GM23338 (cell line): Measurements from ENCODE around the gene CTNND2. TPM values are rescaled to one million over a fixed set of nuclear protein-coding genes. Genes with fewer than 3 reads are reported as not detected.

ENCODE experiments used
- ATAC-seq: fragments of 200-7000 bp; cut with Tn5 transposase; 3 replicates; pipeline ENCODE4 v1.9.1; 2020
- DNase-seq: peaks from one replicate; pipeline ENCODE4 v3.0.0-alpha.2; 2015; ENCODE audit warnings: low spot score
- H2AFZ ChIP-seq: fragments of 200-600 bp; sonication (generic); 2 replicates; pipeline ENCODE4 v1.8.0; 2016; ENCODE audit warnings: antibody characterized with exemption, mild to moderate bottlenecking, moderate library complexity
- H3F3A ChIP-seq: fragments of 200-600 bp; sonication (generic); replicated peaks from 2 replicates; pipeline ENCODE4 v1.8.0; 2017; ENCODE audit warnings: antibody characterized with exemption, mixed run types, low read depth
- H3K27ac ChIP-seq: fragments of 200-600 bp; sonication (generic); 2 replicates; pipeline ENCODE4 v1.6.1; 2016; ENCODE audit warnings: low read depth
- H3K27me3 ChIP-seq: fragments of 200-600 bp; sonication (generic); 2 replicates; pipeline ENCODE4 v1.8.0; 2016; ENCODE audit warnings: mild to moderate bottlenecking, mixed run types, moderate library complexity; ENCODE audit not compliant: insufficient read depth
- H3K36me3 ChIP-seq: fragments of 200-600 bp; sonication (generic); 2 replicates; pipeline ENCODE4 v1.8.0; 2016; ENCODE audit warnings: mild to moderate bottlenecking; ENCODE audit not compliant: insufficient read depth
- H3K4me1 ChIP-seq: fragments of 200-600 bp; sonication (generic); 2 replicates; pipeline ENCODE4 v1.8.0; 2016; ENCODE audit warnings: mild to moderate bottlenecking, moderate library complexity; ENCODE audit not compliant: insufficient read depth
- H3K4me2 ChIP-seq: fragments of 200-600 bp; sonication (generic); 2 replicates; pipeline ENCODE4 v1.7.1; 2017; ENCODE audit warnings: mixed run types
- H3K4me3 ChIP-seq: fragments of 200-600 bp; sonication (generic); 2 replicates; pipeline ENCODE4 v1.6.1; 2016; ENCODE audit warnings: mixed run types
- H3K79me2 ChIP-seq: fragments of 200-600 bp; sonication (generic); replicated peaks from 2 replicates; pipeline ENCODE4 v1.8.0; 2017; ENCODE audit warnings: mild to moderate bottlenecking; ENCODE audit not compliant: insufficient read depth
- H3K9me2 ChIP-seq: fragments of 200-600 bp; sonication (generic); 2 replicates; pipeline ENCODE4 v1.8.0; 2017; ENCODE audit not compliant: insufficient read depth
- H4K20me1 ChIP-seq: fragments of 200-600 bp; sonication (generic); replicated peaks from 2 replicates; pipeline ENCODE4 v1.8.0; 2017; ENCODE audit warnings: mild to moderate bottlenecking; ENCODE audit not compliant: insufficient read depth
- H3K27ac Mint-ChIP-seq: 2 replicates; pipeline ENCODE4 v1.8.0; 2020; ENCODE audit warnings: inconsistent platforms, mild to moderate bottlenecking, moderate library complexity, mixed read lengths
- H3K27me3 Mint-ChIP-seq: 3 replicates; pipeline ENCODE4 v1.8.0; 2022; ENCODE audit warnings: low read depth, mild to moderate bottlenecking, moderate library complexity, mixed read lengths, inconsistent platforms; ENCODE audit not compliant: insufficient read depth, poor library complexity
- H3K36me3 Mint-ChIP-seq: 3 replicates; pipeline ENCODE4 v1.8.0; 2021; ENCODE audit warnings: low read depth, mild to moderate bottlenecking, inconsistent platforms, moderate library complexity, mixed read lengths
- H3K4me1 Mint-ChIP-seq: 3 replicates; pipeline ENCODE4 v1.8.0; 2020; ENCODE audit warnings: mild to moderate bottlenecking, inconsistent platforms, mixed read lengths
- H3K4me3 Mint-ChIP-seq: 3 replicates; pipeline ENCODE4 v1.8.0; 2021; ENCODE audit warnings: moderate library complexity, mild to moderate bottlenecking, inconsistent platforms, mixed read lengths
- H3K9me3 Mint-ChIP-seq: 3 replicates; pipeline ENCODE4 v1.8.0; 2020; ENCODE audit warnings: moderate library complexity, mild to moderate bottlenecking, inconsistent platforms, mixed read lengths
- EZH2 ChIP-seq: fragments of 200-600 bp; sonication (generic); IDR thresholded peaks from one replicate; pipeline ENCODE4 v1.8.0; 2017; ENCODE audit warnings: antibody characterized with exemption, mild to moderate bottlenecking, low read depth; ENCODE audit not compliant: unreplicated experiment
- ZNF331 ChIP-seq: fragments of 250-450 bp; sonication (Bioruptor Pico); IDR thresholded peaks from 2 replicates; pipeline ENCODE4 v1.5.0; 2020; ENCODE audit warnings: low read depth, mild to moderate bottlenecking, moderate library complexity
- ZNF462 ChIP-seq: fragments of 250-450 bp; sonication (Bioruptor Pico); IDR thresholded peaks from 2 replicates; pipeline ENCODE4 v1.5.0; 2020; ENCODE audit warnings: mild to moderate bottlenecking, moderate library complexity
- polyA plus RNA-seq: library from polyadenylated mRNA; unstranded; fragments of >200 nt; fragmentation: Nextera tagmentation; extraction: Ambion mirVana; gene quantifications from 2 replicates; pipeline ENCODE4 v1.2.1, GENCODE V29; 2016
- total RNA-seq: library from RNA; depleted of rRNA; stranded (reverse); fragments of >200 nt; shearing (Covaris generic); gene quantifications from 2 replicates; pipeline ENCODE4 v1.2.3, GENCODE V29; 2014

Gene CTNND2
- total and polyA plus RNA-seq, 2 experiments from 2014 or later: 5.1 to 7.0 TPM

GRCh38 chr5:11734369-11734768 lies 169.9 kb downstream of the CTNND2 start:
- Histone ChIP-seq H3K27me3 (no peaks in the 10 kb centered on the region), H3K4me2 (no peak overlapping the region), H3K9me2 (peaks cover 9% of the 10 kb centered on the region; the same call in 1 of the 2 replicates), H3K36me3 (no peaks in the 10 kb centered on the region), H2AFZ (no peak overlapping the region), H3F3A (no peaks in the 10 kb centered on the region), H3K4me1 (no peaks in the 10 kb centered on the region), H3K27ac (no peak overlapping the region), H3K4me3 (no peak overlapping the region), H3K79me2 (no peaks in the 10 kb centered on the region), H4K20me1 (no peaks in the 10 kb centered on the region)
- H3K27me3 Mint-ChIP-seq: no peaks in the 10 kb centered on the region
- peaks cover 2% of the 10 kb centered on the region; the same call in 1 of the 3 replicates for H3K4me1 Mint-ChIP-seq
- no peaks in the 10 kb centered on the region for H3K9me3 Mint-ChIP-seq
- TF ChIP-seq ZNF331 (CRISPR knock-in tag): no peak
- ATAC-seq: no peak
- H3K36me3 Mint-ChIP-seq: no peaks in the 10 kb centered on the region
- H3K4me3 Mint-ChIP-seq: no peak overlapping the region
- DNase-seq: no peak
- 0 out of 2 replicates have a peak overlapping the region, but pooled peaks have one; percentile 38 for H3K27ac Mint-ChIP-seq

DNA sequence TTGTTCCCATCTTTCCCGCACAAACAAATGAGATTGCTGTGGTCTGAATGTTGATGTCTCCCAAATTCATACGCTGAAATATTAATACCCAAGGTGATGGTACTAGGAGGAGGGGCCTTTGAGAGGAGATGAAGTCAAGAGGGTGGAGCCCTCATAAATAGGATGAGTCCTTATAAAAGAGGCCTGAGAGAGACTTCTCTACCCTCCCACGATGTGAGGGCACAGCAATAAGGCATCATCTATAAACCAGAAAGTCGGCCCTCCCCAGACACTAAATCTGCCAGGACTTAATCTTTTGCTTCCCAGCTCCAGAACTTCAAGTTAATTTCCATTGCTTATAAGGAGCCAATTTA lies 170.4 kb downstream of the CTNND2 start:
- Histone ChIP-seq H3K4me3 (no peak overlapping the region), H3K4me2 (no peak overlapping the region), H3K27ac (no peak overlapping the region), H2AFZ (no peak overlapping the region), H3K36me3 (no peaks in the 10 kb centered on the region), H3K4me1 (no peaks in the 10 kb centered on the region), H4K20me1 (no peaks in the 10 kb centered on the region), H3K9me2 (peaks cover 9% of the 10 kb centered on the region; the same call in 1 of the 2 replicates), H3K27me3 (no peaks in the 10 kb centered on the region), H3K79me2 (no peaks in the 10 kb centered on the region), H3F3A (no peaks in the 10 kb centered on the region)
- DNase-seq (no peak), ATAC-seq (no peak)
- TF ChIP-seq EZH2 (no peak), ZNF331 (CRISPR knock-in tag) (no peak), ZNF462 (CRISPR knock-in tag) (no peak)
- Mint-ChIP-seq H3K27me3 (no peaks in the 10 kb centered on the region), H3K9me3 (no peaks in the 10 kb centered on the region), H3K4me3 (no peak overlapping the region), H3K27ac (0 out of 2 replicates have a peak overlapping the region, but pooled peaks have one; percentile 38), H3K4me1 (peaks cover 2% of the 10 kb centered on the region; the same call in 1 of the 3 replicates), H3K36me3 (no peaks in the 10 kb centered on the region)
